Measurements from ENCODE around the gene NFX1. TPM values are rescaled to one million over a fixed set of nuclear protein-coding genes. Genes with fewer than 3 reads are reported as not detected.

Gene NFX1
- total and polyA plus RNA-seq, 9 of the 15 experiments (the other 6 are each of a cell fraction or from before 2014, with no cell fraction given), result 8.8 to 38.9 (median 26.8) TPM

DNA sequence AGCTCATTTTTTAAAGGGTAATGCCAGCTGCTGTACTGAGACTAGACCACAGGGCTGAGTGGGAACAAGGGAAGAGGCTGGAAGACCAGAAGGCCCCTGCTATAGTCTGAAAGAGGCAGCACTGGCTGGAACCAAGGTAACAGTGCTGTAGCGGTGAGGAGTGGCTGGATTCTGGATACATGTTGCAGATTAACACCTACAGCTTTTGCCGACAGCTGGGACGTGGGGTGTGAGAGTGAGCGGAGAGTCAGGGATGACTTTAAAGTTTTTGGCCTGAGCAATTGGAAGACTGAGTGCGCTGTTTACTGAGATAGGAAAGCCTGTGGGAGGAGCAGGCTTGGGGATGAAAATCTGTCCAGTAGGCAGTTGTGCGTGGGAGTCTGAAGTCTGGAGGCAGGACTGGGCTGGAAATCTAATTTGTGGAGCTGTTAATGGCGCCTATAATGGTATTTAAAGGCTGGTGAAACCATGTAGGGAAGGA is 85.6 kb downstream of the NFX1 start (continued):
- TF ChIP-seq, protein P1, sequence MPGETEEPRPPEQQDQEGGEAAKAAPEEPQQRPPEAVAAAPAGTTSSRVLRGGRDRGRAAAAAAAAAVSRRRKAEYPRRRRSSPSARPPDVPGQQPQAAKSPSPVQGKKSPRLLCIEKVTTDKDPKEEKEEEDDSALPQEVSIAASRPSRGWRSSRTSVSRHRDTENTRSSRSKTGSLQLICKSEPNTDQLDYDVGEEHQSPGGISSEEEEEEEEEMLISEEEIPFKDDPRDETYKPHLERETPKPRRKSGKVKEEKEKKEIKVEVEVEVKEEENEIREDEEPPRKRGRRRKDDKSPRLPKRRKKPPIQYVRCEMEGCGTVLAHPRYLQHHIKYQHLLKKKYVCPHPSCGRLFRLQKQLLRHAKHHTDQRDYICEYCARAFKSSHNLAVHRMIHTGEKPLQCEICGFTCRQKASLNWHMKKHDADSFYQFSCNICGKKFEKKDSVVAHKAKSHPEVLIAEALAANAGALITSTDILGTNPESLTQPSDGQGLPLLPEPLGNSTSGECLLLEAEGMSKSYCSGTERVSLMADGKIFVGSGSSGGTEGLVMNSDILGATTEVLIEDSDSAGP (CRISPR knock-in tag; IDR thresholded peaks at IDR 0.05), result no peak
- TF ChIP-seq MCM5 (IDR thresholded peaks at IDR 0.05; ENCODE audit: low read depth) (no peak), SPI1 (IDR thresholded peaks at IDR 0.05; ENCODE audit: borderline replicate concordance, low read depth, low read length) (no peak), NFATC3 (IDR thresholded peaks at IDR 0.05) (no peak), CHD4 (IDR thresholded peaks at IDR 0.05; ENCODE audit: insufficient read depth, insufficient replicate concordance, low read depth, low read length, poor library complexity, severe bottlenecking) (no peak), SMC3 (conservative IDR thresholded peaks at IDR 0.05; ENCODE audit: insufficient read depth, low read depth, low read length) (no peak), XRCC5 (IDR thresholded peaks at IDR 0.05; ENCODE audit: low read depth, low read length) (no peak), TCF7L2 (IDR thresholded peaks at IDR 0.05; ENCODE audit: low read depth, low read length) (no peak), ZNF436 (CRISPR knock-in tag; IDR thresholded peaks at IDR 0.05) (no peak), ZSCAN29 (IDR thresholded peaks at IDR 0.05) (no peak), MED1 (CRISPR knock-in tag; IDR thresholded peaks at IDR 0.05; ENCODE audit: borderline replicate concordance) (no peak), HMG20A (CRISPR knock-in tag; conservative IDR thresholded peaks at IDR 0.05) (no peak), SIN3B (IDR thresholded peaks at IDR 0.05; ENCODE audit: low read depth) (no peak), PYGO2 (tag; IDR thresholded peaks at IDR 0.05) (no peak), ARHGAP35 (IDR thresholded peaks at IDR 0.05; ENCODE audit: partially characterized antibody) (no peak), MAZ (CRISPR knock-in tag; conservative IDR thresholded peaks at IDR 0.05 in 1 of 2, IDR thresholded peaks at IDR 0.05 in 1 of 2) (no peak), CREBBP (IDR thresholded peaks at IDR 0.05; ENCODE audit: low read depth, low read length) (no peak), GABPB2 (CRISPR knock-in tag; conservative IDR thresholded peaks at IDR 0.05) (no peak), ZNF253 (CRISPR knock-in tag; conservative IDR thresholded peaks at IDR 0.05) (no peak), EGR1 (conservative IDR thresholded peaks at IDR 0.05) (peak; percentile 95), FIP1L1 (IDR thresholded peaks at IDR 0.05; ENCODE audit: low read depth, low read length, poor library complexity, severe bottlenecking) (no peak), PML (IDR thresholded peaks at IDR 0.05; ENCODE audit: low read length) (no peak)
- TF ChIP-seq, protein P2, sequence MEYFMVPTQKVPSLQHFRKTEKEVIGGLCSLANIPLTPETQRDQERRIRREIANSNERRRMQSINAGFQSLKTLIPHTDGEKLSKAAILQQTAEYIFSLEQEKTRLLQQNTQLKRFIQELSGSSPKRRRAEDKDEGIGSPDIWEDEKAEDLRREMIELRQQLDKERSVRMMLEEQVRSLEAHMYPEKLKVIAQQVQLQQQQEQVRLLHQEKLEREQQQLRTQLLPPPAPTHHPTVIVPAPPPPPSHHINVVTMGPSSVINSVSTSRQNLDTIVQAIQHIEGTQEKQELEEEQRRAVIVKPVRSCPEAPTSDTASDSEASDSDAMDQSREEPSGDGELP (CRISPR knock-in tag; IDR thresholded peaks at IDR 0.05; ENCODE audit: borderline replicate concordance), result peak; percentile 73
- TF ChIP-seq, protein P3, sequence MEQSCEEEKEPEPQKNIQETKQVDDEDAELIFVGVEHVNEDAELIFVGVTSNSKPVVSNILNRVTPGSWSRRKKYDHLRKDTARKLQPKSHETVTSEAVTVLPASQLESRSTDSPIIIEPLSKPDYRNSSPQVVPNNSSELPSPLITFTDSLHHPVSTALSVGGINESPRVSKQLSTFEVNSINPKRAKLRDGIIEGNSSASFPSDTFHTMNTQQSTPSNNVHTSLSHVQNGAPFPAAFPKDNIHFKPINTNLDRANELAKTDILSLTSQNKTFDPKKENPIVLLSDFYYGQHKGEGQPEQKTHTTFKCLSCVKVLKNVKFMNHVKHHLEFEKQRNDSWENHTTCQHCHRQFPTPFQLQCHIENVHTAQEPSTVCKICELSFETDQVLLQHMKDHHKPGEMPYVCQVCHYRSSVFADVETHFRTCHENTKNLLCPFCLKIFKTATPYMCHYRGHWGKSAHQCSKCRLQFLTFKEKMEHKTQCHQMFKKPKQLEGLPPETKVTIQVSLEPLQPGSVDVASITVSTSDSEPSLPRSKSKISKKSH (CRISPR knock-in tag; IDR thresholded peaks at IDR 0.05), result no peak
- TF ChIP-seq, protein P4, sequence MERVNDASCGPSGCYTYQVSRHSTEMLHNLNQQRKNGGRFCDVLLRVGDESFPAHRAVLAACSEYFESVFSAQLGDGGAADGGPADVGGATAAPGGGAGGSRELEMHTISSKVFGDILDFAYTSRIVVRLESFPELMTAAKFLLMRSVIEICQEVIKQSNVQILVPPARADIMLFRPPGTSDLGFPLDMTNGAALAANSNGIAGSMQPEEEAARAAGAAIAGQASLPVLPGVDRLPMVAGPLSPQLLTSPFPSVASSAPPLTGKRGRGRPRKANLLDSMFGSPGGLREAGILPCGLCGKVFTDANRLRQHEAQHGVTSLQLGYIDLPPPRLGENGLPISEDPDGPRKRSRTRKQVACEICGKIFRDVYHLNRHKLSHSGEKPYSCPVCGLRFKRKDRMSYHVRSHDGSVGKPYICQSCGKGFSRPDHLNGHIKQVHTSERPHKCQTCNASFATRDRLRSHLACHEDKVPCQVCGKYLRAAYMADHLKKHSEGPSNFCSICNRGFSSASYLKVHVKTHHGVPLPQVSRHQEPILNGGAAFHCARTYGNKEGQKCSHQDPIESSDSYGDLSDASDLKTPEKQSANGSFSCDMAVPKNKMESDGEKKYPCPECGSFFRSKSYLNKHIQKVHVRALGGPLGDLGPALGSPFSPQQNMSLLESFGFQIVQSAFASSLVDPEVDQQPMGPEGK (CRISPR knock-in tag; IDR thresholded peaks at IDR 0.05; ENCODE audit: borderline replicate concordance), result no peak

Measured in K562 (cell line).